ENCODE measurements around the gene PHACTR3.

DNA sequence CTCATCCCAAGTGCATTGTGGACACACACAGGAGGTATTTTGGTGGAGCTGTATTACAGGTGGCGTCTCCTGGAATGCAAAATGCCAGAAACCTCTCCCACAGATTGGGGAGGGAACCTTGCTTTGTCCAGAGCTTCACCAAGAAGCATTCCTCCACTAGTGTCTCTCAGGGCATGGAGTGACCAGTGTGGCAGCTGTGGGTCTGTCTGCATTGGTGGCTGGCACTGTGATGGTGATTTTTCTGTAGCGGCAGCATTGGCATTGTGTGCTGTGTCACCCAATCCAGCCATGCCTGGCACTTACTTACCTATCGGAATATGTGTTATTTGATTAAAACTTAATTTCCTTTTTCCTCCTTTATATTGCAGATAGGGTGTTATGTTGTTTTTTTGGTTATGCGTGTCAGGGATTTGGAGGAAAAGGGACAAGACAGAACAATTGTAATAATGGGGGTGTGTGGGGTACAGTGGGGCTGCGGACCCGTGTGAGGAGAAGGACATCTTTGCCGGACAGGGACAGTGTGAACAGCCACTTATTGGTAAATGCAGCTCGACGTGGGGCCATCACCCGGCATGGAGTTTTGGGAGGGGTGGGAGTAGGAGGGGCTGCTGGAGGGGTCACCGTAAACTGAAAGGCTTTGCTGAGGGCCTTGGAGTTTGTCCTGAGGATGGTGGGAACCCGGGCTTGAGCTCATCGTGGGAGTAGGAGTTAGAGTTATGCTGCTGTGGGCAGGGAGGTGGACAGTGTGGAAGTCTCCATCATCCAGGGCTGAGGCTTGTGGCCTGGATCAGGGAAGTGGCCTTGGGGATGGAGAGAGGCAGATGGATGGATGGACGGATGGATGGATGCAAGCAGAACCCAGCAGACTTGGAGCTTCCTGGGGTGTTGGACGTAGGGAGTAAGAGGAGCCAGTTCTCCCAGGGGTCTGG, 224.0 kb downstream of the PHACTR3 start:
- TF ChIP-seq, protein P1, sequence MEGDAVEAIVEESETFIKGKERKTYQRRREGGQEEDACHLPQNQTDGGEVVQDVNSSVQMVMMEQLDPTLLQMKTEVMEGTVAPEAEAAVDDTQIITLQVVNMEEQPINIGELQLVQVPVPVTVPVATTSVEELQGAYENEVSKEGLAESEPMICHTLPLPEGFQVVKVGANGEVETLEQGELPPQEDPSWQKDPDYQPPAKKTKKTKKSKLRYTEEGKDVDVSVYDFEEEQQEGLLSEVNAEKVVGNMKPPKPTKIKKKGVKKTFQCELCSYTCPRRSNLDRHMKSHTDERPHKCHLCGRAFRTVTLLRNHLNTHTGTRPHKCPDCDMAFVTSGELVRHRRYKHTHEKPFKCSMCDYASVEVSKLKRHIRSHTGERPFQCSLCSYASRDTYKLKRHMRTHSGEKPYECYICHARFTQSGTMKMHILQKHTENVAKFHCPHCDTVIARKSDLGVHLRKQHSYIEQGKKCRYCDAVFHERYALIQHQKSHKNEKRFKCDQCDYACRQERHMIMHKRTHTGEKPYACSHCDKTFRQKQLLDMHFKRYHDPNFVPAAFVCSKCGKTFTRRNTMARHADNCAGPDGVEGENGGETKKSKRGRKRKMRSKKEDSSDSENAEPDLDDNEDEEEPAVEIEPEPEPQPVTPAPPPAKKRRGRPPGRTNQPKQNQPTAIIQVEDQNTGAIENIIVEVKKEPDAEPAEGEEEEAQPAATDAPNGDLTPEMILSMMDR (IDR thresholded peaks at IDR 0.05; ENCODE audit: low read length), result no peak
- no peak for TF ChIP-seq EZH2phosphoT487 (IDR thresholded peaks at IDR 0.05; ENCODE audit: low read length)
- TF ChIP-seq EZH2 (optimal IDR thresholded peaks at IDR 0.05; ENCODE audit: low read depth, low read length), result no peak

All from MM.1S (cell line).